Endometrium (tissue), 2 donors: ENCODE data around the gene PRKAG2.

Experiments
- FAIRE-seq: peaks from 2 replicates; lab custom pipeline; 2012; peaks lifted over from hg19 to GRCh38; lab: Jason Lieb, UNC
- donor health status: control.
- donor health status: control.

PRKAG2 gene

GRCh38 chr7:151744656-151745638 lies 132.0 kb downstream of the PRKAG2 start:
- no peak for FAIRE-seq

GRCh38 chr7:151744051-151744580 lies 132.8 kb downstream of the PRKAG2 start:
- FAIRE-seq, result no peak

GRCh38 chr7:151743481-151743983 lies 133.4 kb downstream of the PRKAG2 start:
- FAIRE-seq, result no peak

- no peak for FAIRE-seq
These were observed 134.0 kb downstream of the PRKAG2 start for GRCh38 chr7:151742713-151743480.

GRCh38 chr7:151741585-151741984 lies 135.3 kb downstream of the PRKAG2 start:
- no peak for FAIRE-seq

GRCh38 chr7:151740081-151740851 lies 136.6 kb downstream of the PRKAG2 start:
- FAIRE-seq, result no peak

- FAIRE-seq, result no peak
These were observed 138.0 kb downstream of the PRKAG2 start for GRCh38 chr7:151738925-151739324.

GRCh38 chr7:151736403-151736909 lies 140.5 kb downstream of the PRKAG2 start:
- FAIRE-seq, result no peak

- no peak for FAIRE-seq
These were observed 141.0 kb downstream of the PRKAG2 start for GRCh38 chr7:151735851-151736402.

GRCh38 chr7:151735186-151735850 lies 141.6 kb downstream of the PRKAG2 start:
- no peak for FAIRE-seq

- no peak for FAIRE-seq
These were observed 143.9 kb downstream of the PRKAG2 start for GRCh38 chr7:151732834-151733592.

GRCh38 chr7:151732292-151732691 lies 144.6 kb downstream of the PRKAG2 start:
- no peak for FAIRE-seq

- no peak for FAIRE-seq
These were observed 145.9 kb downstream of the PRKAG2 start for GRCh38 chr7:151731022-151731441.

GRCh38 chr7:151730591-151730990 lies 146.3 kb downstream of the PRKAG2 start:
- no peak for FAIRE-seq

- no peak for FAIRE-seq
These were observed 147.4 kb downstream of the PRKAG2 start for GRCh38 chr7:151729521-151729921.

GRCh38 chr7:151728746-151729145 lies 148.2 kb downstream of the PRKAG2 start:
- FAIRE-seq, result no peak

GRCh38 chr7:151728286-151728660 lies 148.6 kb downstream of the PRKAG2 start:
- no peak for FAIRE-seq

- FAIRE-seq, result no peak
These were observed 149.2 kb downstream of the PRKAG2 start for GRCh38 chr7:151727579-151728285.
